ENCODE measurements around the gene ATOSB. TPM values are rescaled to one million over a fixed set of nuclear protein-coding genes. Genes with fewer than 3 reads are reported as not detected.

Gene ATOSB
- total and polyA plus RNA-seq, 9 of the 15 experiments (the other 6 are each of a cell fraction or from before 2014, with no cell fraction given): 0.45 to 8.0 (median 4.2) TPM

GRCh38 chr9:35102769-35103659, 12.6 kb downstream of the ATOSB start, which contains the start of gene STOML2 (continued):
- TF ChIP-seq HDAC1 (IDR thresholded peaks at IDR 0.05) (peak; percentile 14 to 80; a peak in 2 of 4 replicates), ADNP (tag; IDR thresholded peaks at IDR 0.05) (no peak), NR2C1 (IDR thresholded peaks at IDR 0.05) (peak; percentile 97), NR2C1 (tag; IDR thresholded peaks at IDR 0.05) (peak; percentile 97), POLR3G (IDR thresholded peaks at IDR 0.05; ENCODE audit: extremely low read depth, insufficient read length, insufficient replicate concordance) (no peak), POU5F1 (IDR thresholded peaks at IDR 0.05; ENCODE audit: borderline replicate concordance, low read depth, low read length, partially characterized antibody) (peak; percentile 35), MAFF (IDR thresholded peaks at IDR 0.05; ENCODE audit: low read length) (no peak), NKRF (IDR thresholded peaks at IDR 0.05; ENCODE audit: borderline replicate concordance) (peak; percentile 70; the same call in 1 of the 2 replicates), RAD21 (CRISPR knock-in tag; conservative IDR thresholded peaks at IDR 0.05 in 1 of 2, IDR thresholded peaks at IDR 0.05 in 1 of 2) (no peak), KDM5B (IDR thresholded peaks at IDR 0.05; ENCODE audit: insufficient replicate concordance, low read depth, low read length) (peak; percentile 81), NR2F6 (CRISPR knock-in tag; IDR thresholded peaks at IDR 0.05) (peak; percentile 76; the same call in 1 of the 2 replicates), OTX1 (CRISPR knock-in tag; IDR thresholded peaks at IDR 0.05) (no peak), MECOM (CRISPR knock-in tag; IDR thresholded peaks at IDR 0.05) (no peak)
- TF ChIP-seq, protein P1, sequence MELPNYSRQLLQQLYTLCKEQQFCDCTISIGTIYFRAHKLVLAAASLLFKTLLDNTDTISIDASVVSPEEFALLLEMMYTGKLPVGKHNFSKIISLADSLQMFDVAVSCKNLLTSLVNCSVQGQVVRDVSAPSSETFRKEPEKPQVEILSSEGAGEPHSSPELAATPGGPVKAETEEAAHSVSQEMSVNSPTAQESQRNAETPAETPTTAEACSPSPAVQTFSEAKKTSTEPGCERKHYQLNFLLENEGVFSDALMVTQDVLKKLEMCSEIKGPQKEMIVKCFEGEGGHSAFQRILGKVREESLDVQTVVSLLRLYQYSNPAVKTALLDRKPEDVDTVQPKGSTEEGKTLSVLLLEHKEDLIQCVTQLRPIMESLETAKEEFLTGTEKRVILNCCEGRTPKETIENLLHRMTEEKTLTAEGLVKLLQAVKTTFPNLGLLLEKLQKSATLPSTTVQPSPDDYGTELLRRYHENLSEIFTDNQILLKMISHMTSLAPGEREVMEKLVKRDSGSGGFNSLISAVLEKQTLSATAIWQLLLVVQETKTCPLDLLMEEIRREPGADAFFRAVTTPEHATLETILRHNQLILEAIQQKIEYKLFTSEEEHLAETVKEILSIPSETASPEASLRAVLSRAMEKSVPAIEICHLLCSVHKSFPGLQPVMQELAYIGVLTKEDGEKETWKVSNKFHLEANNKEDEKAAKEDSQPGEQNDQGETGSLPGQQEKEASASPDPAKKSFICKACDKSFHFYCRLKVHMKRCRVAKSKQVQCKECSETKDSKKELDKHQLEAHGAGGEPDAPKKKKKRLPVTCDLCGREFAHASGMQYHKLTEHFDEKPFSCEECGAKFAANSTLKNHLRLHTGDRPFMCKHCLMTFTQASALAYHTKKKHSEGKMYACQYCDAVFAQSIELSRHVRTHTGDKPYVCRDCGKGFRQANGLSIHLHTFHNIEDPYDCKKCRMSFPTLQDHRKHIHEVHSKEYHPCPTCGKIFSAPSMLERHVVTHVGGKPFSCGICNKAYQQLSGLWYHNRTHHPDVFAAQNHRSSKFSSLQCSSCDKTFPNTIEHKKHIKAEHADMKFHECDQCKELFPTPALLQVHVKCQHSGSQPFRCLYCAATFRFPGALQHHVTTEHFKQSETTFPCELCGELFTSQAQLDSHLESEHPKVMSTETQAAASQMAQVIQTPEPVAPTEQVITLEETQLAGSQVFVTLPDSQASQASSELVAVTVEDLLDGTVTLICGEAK (IDR thresholded peaks at IDR 0.05): peak; percentile 99
- TF ChIP-seq, protein P1 (CRISPR knock-in tag; IDR thresholded peaks at IDR 0.05): no peak
